NCI-H748 treated with DMSO at 0.1 percent for 48 hours (cell line): ENCODE results near the gene HYOU1.
"Not testable (repeated sequence)": the region's sequence is repeated elsewhere in the genome, so short reads cannot be mapped to it uniquely, and the experiment has no call there.

Experiments used
- DNase-seq: peaks from one replicate; lab custom pipeline; 2025; lab: John Stamatoyannopoulos, UW

HYOU1 gene

DNA sequence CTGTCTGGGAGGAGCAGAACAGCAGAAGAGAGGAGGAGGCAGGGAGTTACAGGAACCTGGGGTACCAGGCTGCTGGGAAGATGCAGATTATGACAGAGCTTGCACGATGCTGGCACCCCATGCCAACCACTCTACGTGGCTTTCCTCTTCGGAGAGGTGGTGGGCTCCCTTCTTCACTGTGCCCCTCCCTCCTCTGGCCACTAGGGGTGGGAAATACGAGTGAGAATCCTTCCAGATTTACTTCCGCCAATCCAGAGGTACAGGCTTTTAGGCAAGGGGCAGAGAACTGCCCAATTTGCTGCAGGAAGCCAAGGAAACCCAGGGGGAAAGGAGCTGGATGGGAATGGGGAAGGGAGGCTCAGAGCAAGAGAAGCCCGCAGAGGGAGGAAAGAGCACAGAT is 12.3 kb downstream of the HYOU1 start:
- no peak for DNase-seq

DNA sequence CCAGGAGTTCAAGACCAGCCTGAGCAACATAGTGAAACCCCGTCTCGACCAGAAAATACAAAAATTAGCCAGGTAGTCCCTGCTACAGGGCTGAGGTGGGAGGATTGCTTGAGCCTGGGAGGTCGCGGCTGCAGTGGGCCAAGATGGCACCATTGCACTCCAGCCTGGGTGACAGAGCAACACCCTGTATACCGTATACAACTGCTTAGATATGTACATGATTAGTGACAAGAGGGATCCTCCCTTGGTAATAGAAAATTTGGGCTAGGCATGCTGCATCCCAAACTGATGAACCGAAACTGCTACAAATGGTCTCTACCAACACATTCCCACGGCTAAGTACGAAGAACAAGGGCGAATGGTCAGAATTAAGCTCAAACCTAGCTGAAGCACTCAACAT is 14.1 kb downstream of the HYOU1 start:
- DNase-seq, result no peak

DNA sequence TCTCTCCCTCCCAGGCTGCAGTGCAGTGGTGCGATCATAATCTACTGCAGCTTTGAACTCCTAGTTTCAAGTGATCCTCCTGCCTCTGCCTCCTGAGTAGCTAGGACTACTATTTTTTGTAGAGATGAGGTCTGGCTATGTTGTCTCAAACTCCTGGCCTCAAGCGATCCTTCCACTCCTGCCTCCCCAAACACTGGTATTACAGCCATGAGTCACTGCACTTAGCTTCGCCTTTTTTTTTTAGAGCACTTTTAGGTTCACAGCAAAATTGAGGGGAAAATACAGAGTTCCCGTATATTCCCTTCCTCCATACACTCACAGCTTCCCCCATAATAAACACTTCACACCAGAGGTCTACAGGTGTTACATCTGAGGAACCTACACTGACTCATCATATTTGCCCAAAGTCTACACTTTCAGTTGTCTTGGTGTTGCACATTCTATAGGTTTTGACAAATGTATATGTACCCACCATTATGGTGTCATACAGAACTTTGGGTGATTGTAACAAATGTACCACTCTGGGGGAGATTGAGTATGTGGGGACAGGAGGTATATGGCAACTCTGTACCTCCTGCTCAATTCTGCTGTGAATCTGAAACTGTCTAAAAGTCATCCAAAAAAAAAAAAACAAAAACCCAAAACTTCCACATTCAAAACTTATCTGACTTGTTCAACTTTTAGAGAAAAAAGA is 15.0 kb downstream of the HYOU1 start:
- no peak for DNase-seq

DNA sequence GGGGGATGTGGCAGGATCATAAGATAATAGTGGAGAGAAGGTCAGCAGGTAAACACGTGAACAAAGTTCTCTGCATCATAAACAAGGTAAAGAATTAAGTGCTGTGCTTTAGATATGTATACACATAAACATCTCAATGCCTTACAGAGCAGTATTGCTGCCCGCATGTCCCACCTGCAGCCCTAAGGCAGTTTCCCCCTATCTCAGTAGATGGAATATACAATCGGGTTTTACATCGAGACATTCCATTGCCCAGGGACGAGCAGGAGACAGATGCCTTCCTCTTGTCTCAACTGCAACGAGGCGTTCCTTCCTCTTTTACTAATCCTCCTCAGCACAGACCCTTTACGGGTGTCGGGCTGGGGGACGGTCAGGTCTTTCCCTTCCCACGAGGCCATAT is 17.5 kb downstream of the HYOU1 start:
- not testable (repeated sequence) for DNase-seq

DNA sequence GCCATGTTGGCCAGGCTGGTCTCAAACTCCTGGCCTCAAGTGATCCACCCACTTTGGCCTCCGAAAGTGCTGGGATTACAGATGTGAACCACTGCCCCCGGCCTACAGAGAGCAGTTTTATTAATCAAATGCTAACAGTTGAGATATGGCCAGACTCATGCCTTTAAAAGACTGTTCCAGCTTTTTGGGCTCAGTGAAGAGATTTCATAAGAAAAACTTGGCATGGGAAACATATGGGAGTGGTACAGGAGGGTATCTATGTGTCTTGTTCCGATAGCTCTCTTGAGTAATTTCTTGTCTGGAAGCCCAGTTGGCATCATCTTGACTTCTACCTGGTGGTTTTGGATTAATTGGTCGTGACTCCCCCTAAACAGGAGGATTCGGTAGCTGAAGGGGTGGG is 18.1 kb downstream of the HYOU1 start:
- DNase-seq, result no peak

DNA sequence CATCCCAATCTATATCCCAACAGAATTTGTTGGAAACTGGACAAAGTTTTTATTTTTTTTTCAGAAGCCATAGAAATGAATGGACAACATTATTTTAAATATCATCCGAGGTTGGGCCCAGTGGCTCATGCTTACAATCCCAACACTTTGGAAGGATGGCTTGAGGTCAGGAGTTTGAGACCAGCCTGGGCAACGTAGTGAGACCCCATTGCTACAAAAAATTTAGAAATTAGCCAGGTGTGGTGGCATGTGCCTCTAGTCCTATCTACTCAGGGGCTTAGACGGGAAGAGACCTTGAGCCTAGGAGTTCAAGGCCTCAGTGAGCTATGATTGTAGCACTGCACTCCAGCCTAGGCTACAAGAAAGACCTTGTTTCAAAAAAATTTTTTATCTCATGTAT is 22.2 kb downstream of the HYOU1 start:
- no peak for DNase-seq

DNA sequence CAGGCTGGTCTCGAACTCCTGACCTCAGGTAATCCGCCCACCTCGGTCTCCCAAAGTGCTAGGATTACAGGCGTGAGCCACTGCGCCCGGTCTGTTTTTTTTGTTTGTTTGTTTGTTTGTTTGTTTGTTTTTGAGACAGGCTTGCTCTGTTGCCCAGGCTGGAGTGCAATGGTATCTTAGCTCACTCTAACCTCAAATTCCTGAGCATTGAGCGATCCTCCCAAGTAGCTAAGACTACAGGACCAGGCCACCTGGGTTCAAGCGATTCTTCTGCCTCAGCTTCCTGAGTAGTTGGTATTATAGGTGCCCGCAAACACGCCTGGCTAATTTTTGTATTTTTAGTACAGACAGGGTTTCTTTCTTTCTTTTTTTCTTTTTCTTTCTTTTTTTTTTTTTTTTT is 23.6 kb downstream of the HYOU1 start:
- DNase-seq, result not testable (repeated sequence)

DNA sequence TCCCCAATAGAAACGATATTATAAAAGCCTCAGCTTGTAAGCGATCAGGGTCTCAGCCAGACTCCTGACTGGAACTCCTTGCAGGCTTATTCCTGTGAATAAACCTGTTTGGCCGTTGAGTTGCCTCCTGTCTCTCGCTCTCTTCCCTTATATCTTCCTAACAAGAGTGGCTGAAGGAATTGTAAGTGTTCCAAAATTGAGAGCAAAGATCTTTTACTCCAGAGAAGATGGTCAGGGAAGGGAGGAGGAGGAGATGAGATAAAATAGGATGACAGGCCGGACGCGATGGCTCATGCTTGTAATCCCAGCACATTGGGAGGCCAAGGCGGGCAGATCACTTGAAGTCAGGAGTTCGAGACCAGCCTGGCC is 25.1 kb downstream of the HYOU1 start:
- DNase-seq, result no peak

DNA sequence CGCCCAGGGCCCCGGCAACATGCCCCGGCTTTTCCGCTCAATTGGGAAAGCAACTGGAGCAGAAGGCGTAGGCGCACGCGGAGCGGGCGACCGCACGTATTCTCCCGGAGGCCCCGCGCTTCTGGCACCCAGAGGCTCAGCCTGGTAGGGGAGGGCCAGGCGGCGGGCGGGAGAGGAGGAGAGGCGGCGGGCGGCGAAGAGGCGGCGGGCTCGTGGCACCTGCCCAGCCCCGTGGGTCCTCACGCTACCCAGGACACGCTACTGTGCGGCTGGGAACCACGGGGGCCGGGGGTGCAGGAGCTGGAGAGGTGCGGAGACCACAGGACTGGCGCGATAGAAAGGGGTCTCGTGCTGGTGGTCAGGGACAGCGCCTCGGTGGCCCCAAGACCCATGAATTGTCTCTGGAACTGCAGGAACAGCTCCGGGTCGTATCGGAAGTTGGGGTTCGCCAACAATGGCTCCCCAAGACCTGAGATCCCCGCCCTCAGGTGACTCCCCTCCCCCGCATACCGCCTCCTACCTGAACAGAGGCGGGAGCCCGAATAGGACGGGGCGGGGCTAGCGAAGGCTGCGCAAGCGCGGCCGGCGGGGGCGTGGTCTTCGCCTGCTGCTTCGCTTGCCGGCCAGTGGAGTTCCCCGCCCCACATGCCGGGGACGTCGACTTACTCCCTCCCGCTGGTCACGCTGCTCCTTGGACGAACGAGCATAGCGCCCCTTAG is 26.5 kb downstream of the HYOU1 start, which contains the start of gene SLC37A4:
TSS of gene SLC37A4 (minus strand) at position 549 of the 719 bp plus-strand sequence.
- peak; percentile 89 for DNase-seq

DNA sequence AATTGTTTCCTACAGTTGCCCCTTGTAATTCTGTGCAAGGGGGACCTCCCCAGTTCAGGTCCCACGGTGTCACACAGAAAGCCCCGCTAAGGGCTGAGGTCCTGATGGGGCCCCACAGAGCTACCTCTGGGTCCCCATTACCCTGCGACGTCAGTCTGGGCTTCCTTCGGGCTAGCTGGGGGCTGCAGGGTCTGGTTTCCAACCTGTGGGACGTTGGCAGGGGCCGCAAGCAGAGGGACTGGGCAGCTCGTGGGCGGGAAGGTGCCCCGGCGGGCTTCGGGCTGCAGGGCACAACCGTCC is 27.0 kb downstream of the HYOU1 start:
- no peak for DNase-seq

DNA sequence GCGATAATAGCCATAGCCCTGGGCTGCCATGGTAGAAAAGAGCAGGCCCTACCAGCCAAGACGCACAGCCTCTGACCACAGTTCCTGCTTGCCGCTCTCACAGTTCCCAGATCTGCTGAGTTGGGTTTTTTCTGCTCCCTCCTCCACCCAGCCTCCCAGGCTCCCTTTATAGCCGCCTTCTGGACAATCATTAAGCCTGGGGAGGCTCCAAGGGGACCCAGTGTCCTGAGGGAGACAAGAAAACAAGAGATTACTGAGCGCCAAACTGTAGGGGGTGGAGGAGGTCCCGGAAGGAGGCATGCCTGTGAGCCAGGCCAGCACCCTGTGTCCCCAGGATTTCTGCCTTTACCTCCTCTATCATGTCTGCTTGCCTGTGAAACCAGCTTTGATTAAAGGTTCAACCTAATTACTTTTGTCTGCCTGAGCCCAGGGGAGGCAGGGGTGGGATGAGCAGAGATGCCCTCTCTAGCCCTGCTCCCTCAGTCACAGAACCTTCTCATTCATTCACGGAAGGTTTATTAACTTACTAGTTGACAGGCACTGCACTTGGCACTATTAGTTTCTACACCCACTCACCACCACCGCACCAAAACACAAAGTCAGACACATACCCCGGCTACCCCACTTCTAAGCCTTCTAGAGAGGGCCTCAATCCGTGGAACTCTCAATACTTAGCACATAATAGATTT is 27.5 kb downstream of the HYOU1 start:
- DNase-seq, result no peak

DNA sequence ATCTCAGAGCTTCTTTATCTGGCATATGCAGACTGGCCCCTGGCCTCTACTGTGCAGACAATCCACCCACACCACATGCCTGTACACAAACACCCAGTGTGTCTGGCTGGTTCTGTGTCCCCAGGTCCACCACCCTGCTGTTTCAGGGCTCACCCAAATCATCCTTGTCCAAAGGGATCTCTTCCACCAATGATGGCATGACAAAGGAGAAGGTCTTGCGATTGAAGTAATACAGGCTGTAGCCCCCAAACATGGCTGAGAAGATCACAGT is 28.0 kb downstream of the HYOU1 start:
- no peak for DNase-seq

DNA sequence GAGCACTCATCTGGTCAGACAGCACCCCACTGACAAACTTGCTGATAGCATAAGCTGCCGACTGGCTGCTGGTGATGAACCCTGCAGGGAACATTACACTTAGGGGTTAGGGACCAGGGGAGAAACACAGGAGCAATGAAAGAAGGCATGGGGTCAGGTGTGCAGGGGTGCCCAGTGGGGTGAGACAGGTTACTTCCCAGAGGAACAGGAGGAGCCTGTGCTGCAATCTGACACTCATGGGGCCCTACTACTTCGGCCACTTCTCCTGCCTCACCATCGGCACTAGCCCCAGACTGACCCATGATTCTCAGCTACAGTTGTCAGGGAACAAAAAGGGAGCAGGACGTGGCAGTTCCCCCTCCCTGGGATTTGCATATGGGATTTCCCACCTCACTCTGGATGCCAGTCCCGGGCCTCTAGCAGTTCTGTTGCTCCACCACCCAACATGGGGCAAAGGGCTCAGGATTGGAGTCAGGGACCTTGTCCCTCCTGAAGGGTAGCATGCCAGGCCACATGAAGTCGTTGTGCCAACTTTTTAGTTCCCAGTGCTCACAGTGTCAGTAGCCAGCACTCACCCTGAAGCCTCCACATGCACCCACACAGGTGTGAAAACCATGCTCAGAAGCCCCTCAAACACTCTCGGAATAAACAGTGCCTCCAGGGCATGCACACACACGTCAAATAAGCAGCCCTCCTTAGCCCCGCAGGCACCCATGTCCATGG is 28.5 kb downstream of the HYOU1 start:
- DNase-seq, result no peak

DNA sequence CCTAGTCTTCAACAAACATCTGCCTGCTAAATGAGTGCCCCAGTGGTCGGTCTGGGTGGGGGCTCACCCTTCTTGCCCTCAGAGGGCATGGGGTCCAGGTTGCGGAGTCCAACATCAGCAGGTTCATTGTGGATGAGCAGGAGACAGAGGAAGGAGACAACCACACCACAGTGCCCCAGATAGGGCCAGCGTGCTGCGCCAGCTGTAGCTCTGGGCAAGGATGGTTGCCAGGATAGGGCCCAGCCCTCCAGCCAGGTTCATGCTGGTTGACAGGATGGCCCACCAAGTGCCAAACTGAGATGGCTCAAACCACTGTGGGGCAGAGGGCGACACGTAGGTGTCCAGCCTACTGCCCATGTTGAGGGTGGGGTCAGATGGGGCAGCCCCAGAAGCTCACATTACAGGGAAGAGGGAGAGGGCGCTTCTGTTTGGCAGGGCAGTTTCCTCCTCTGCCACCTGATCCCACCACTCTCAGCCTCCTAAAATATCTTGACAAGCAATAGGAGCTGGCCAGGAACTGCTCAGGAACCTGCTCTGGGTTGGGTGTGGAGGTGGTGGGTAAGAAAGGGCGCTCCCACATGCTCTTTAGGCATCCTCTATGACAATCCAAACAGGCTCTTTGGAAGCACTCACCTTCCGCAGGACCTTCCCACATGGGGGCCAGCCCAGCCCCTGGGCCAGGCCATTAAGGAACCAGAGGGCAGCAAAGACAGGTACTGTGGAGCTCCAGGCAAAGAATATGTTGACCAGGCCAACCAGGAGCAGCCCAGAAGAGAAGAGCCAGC is 29.3 kb downstream of the HYOU1 start:
- DNase-seq, result no peak

DNA sequence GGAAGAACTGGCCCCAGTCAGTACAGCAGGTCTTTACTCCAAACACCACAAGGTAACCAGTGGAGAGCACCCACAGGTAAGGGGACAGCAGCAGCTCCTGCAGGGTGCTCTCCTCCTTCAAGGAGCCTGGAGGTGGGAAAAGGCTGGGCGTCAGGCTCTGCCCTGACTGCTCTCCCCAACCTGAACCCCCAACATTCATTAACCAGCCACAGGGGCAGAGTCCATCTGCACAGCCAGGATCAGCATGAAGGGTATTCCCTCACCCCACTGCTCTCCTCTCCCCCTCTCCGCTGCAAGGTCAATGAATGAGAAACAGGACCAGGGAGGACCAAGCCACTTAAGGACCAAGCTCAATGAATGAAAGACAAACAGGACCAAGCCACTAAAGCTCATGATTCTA is 30.0 kb downstream of the HYOU1 start:
- DNase-seq, result no peak

DNA sequence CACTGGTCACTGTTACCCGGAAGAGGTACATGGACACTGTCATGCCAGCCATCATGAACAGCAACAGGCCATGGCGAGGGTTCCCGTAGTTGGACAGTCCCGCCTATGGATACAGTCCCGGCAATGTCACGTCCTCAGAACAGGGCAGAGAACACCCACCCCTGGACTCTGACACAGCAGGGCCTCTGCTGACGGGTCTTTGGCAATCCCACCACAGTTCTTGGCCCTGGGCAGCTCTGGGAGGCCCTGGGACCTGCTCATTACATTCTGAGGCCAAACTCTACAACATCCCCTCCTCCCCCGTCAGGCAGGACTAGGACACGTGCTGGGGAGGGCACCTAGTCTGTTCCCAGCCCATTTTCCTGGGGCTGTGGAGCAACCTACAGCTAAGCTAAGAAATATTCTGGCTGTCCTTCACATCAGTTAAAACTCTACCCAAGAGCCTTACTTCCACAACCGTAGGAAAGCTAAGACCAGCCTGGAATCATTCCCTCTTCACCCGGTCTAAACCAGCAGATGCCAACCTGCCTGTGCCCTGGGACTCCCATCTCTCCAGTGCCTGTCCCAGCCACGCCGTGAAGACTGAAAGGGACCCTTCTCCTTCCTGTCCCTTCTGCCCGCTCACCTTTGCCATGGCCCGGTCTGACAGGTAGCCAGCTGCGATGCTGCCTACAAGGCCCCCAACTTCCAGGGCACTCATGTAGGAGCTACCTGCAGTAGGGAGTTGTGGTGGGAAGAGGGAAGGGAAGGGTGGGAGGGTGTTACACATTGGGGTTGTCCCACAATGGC is 30.8 kb downstream of the HYOU1 start:
- DNase-seq, result no peak

DNA sequence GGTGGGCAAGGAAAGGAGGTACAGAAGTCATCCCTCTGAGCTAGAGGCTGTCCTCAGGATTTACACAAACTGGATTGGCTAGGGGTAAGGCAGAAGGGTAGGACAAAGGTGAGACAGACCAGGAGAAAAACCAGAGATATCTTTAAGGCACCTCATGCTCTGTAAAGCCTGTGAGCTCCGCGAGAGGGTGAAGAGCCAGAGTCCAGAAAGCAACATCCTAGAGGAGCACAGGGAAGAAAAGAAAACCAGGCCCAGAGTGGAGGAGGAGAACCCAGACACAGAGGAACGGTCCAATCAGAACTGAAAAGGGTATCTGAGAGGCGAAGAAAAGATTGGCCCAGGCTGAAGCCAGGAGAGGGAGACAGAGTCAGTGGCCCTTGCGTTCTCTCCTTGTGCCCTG is 31.5 kb downstream of the HYOU1 start:
- DNase-seq, result no peak

DNA sequence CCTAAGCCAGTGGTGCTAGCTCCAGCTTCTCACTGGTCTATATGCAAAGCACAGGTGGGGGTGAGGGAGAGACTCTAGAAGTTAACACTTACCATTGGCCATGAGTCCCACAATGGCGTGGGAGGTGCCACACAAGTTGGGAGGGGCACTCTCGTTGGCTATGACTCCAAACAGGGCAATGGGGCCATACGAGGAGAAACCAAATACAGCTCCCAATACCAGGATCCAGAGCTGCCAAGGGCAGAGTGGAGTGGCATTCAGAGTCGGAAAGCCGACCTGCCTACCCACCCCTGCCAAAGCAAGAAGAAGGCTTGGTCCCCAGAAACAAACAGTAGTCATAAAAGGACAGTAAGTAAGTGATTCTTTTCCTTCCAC is 31.9 kb downstream of the HYOU1 start:
- DNase-seq, result no peak

DNA sequence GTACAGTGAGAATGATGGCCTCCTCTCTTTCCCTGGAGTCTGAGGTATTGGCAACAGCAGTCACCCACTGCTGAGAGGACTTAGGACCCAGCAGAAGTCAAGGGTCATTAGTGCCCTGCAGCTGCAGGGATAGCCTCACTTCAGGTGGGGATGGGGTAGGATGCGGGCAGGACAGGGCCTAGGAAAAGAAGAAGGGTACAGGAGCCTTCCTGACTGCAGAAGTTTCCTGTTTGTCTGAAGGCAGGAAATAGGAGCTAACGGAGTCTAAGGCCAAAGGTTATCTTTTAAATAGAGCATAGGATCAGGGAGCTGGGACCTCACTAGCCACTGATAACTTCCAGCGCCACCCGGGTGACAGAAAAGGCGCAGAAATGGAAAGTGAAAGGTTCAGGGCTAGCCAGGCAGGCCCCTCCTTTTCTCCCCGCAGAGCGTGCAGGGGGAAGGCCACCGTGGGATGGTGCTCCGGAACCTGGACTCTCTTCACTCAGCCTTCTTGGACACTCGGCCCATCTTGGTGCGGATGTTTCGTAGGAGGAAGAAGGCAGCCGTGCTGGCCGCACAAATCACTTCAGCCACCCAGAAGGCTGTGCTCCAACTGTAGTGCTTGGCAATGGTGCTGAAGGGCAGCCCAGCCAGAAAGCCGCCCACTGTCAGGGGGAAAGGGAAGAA is 32.4 kb downstream of the HYOU1 start:
- DNase-seq, result no peak

DNA sequence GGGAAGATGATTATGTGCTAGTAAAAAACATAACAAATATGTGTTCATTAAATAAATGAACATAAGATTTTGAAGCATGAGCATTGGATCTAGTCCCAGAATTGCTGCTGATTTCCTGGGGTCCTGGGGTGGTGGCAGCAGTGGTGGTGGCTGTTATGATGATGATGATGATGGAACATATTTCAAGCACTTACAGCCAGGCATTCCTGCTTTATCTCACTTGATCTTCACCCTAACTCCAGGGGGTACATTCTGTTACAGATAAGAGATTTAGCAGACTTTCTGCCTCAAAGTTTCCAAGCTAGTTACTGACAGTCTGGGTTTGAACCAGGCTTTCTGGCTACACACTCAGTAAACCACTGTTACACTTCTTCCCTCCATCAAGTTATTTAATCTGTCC is 33.3 kb downstream of the HYOU1 start:
- no peak for DNase-seq

DNA sequence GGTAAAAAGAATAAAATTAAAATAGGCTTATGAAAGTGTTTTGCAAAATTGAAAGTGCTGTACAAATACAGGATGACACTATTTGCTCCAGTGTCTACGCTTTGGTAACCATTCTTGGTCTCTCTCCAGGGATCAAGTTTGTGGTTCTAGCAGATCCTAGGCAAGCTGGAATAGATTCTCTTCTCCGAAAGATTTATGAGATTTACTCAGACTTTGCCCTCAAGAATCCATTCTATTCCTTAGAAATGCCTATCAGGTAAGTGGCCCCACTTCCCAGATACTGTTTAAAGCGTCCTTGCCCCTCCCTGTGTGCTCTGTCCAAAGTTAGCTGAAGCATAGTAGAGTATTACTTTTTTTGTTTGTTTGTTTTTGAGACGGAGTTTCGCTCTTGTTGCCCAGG is 35.4 kb downstream of the HYOU1 start:
- DNase-seq, result no peak
